Colon (tissue), 2 donors: ENCODE results near the gene HDGFL3.
A peak's percentile ranks its signal among the peaks of the same experiment; 100 is the strongest.
"Not testable (repeated sequence)": the region's sequence is repeated elsewhere in the genome, so short reads cannot be mapped to it uniquely, and the experiment has no call there.

ENCODE experiments used
- FAIRE-seq: peaks from 2 replicates; lab custom pipeline; 2012; peaks lifted over from hg19 to GRCh38; lab: Jason Lieb, UNC
- donor health status: control.
- donor health status: control.

The HDGFL3 gene

GRCh38 chr15:83207660-83208366 lies at the start of gene HDGFL3:
HDGFL3 (minus strand) TSS chr15:83207823; CDS start chr15:83207414, 409 bp downstream.
- FAIRE-seq, result no peak

- no peak for FAIRE-seq
These were observed 43.2 kb upstream of the HDGFL3 start for GRCh38 chr15:83250781-83251180.

- no peak for FAIRE-seq
These were observed 41.4 kb upstream of the HDGFL3 start for GRCh38 chr15:83249030-83249343.

GRCh38 chr15:83248151-83249029 lies 40.8 kb upstream of the HDGFL3 start:
- peak; percentile 10 for FAIRE-seq

- FAIRE-seq, result no peak
These were observed 36.0 kb upstream of the HDGFL3 start for GRCh38 chr15:83243634-83244033.

GRCh38 chr15:83230242-83230641 lies 22.6 kb upstream of the HDGFL3 start:
- FAIRE-seq, result no peak

- FAIRE-seq, result no peak
These were observed 17.8 kb upstream of the HDGFL3 start for GRCh38 chr15:83225449-83225848.

- FAIRE-seq, result not testable (repeated sequence)
These were observed 14.2 kb upstream of the HDGFL3 start for GRCh38 chr15:83221781-83222180.

- FAIRE-seq, result no peak
These were observed 11.4 kb upstream of the HDGFL3 start for GRCh38 chr15:83219026-83219425.

- no peak for FAIRE-seq
These were observed 7.7 kb upstream of the HDGFL3 start for GRCh38 chr15:83215306-83215705.

GRCh38 chr15:83210619-83211018 lies 3.0 kb upstream of the HDGFL3 start:
- FAIRE-seq, result no peak

- no peak for FAIRE-seq
These were observed 1.7 kb upstream of the HDGFL3 start for GRCh38 chr15:83209333-83209732.

- no peak for FAIRE-seq
These were observed 691 bp upstream of the HDGFL3 start for GRCh38 chr15:83208367-83208661.

GRCh38 chr15:83207009-83207659 lies 489 bp downstream of the HDGFL3 start:
- no peak for FAIRE-seq

- no peak for FAIRE-seq
These were observed 1.1 kb downstream of the HDGFL3 start for GRCh38 chr15:83206526-83207008.

- no peak for FAIRE-seq
These were observed 1.8 kb downstream of the HDGFL3 start for GRCh38 chr15:83205725-83206324.

- no peak for FAIRE-seq
These were observed 2.9 kb downstream of the HDGFL3 start for GRCh38 chr15:83204697-83205096.

GRCh38 chr15:83203543-83203942 lies 4.1 kb downstream of the HDGFL3 start:
- no peak for FAIRE-seq

GRCh38 chr15:83200589-83200988 lies 7.0 kb downstream of the HDGFL3 start:
- FAIRE-seq, result no peak

GRCh38 chr15:83200162-83200561 lies 7.5 kb downstream of the HDGFL3 start:
- FAIRE-seq, result no peak

GRCh38 chr15:83199288-83199687 lies 8.3 kb downstream of the HDGFL3 start:
- FAIRE-seq, result no peak

- FAIRE-seq, result no peak
These were observed 9.1 kb downstream of the HDGFL3 start for GRCh38 chr15:83198476-83198875.

- FAIRE-seq, result no peak
These were observed 13.1 kb downstream of the HDGFL3 start for GRCh38 chr15:83194528-83194927.
